Measurements from ENCODE around the gene FRY. TPM values are rescaled to one million over a fixed set of nuclear protein-coding genes. Genes with fewer than 3 reads are reported as not detected.

Gene FRY
- total RNA-seq, 1 experiment from 2014 or later = 2.5 TPM

GRCh38 chr13:32229443-32229842 is 197.9 kb downstream of the FRY start:
- no peak for DNase-seq (ENCODE audit: low read depth in 1 of 2, low spot score in 2 of 2)
- H3K9me3 ChIP-seq (replicated peaks) = no peaks in the 10 kb centered on the region
- H3K36me3 ChIP-seq = peaks cover 4% of the 10 kb centered on the region
- no peak overlapping the region for H3K27ac ChIP-seq
- no peak overlapping the region for H3K4me3 ChIP-seq
- no peaks in the 10 kb centered on the region for H3K27me3 ChIP-seq (replicated peaks)
- peaks cover 21% of the 10 kb centered on the region for H3K4me1 ChIP-seq (replicated peaks)

GRCh38 chr13:32232263-32232662 is 200.7 kb downstream of the FRY start:
- H3K36me3 ChIP-seq = no peaks in the 10 kb centered on the region; the same call in 1 of the 2 replicates
- no peak for DNase-seq (ENCODE audit: low read depth in 1 of 2, low spot score in 2 of 2)
- H3K27me3 ChIP-seq (replicated peaks) = no peaks in the 10 kb centered on the region
- no peak overlapping the region for H3K4me3 ChIP-seq
- peaks cover 8% of the 10 kb centered on the region for H3K4me1 ChIP-seq (replicated peaks)
- no peak overlapping the region for H3K27ac ChIP-seq
- no peaks in the 10 kb centered on the region for H3K9me3 ChIP-seq (replicated peaks)

- Histone ChIP-seq H3K36me3 (no peaks in the 10 kb centered on the region; the same call in 1 of the 2 replicates), H3K9me3 (replicated peaks) (no peaks in the 10 kb centered on the region), H3K4me1 (replicated peaks) (peaks cover 8% of the 10 kb centered on the region), H3K27ac (no peak overlapping the region), H3K27me3 (replicated peaks) (no peaks in the 10 kb centered on the region), H3K4me3 (no peak overlapping the region)
- no peak for DNase-seq (ENCODE audit: low read depth in 1 of 2, low spot score in 2 of 2)
Measured at GRCh38 chr13:32233062-32233461, 201.5 kb downstream of the FRY start.

GRCh38 chr13:32234914-32235313 is 203.3 kb downstream of the FRY start:
- peak in 1 of 2 experiments; percentile 33 for DNase-seq (ENCODE audit: low read depth in 1 of 2, low spot score in 2 of 2)
- Histone ChIP-seq H3K9me3 (replicated peaks) (no peaks in the 10 kb centered on the region), H3K27ac (no peak overlapping the region), H3K36me3 (no peaks in the 10 kb centered on the region; the same call in 1 of the 2 replicates), H3K27me3 (replicated peaks) (no peaks in the 10 kb centered on the region), H3K4me1 (replicated peaks) (peaks cover 8% of the 10 kb centered on the region), H3K4me3 (no peak overlapping the region)

- no peak for DNase-seq (ENCODE audit: low read depth in 1 of 2, low spot score in 2 of 2)
- H3K4me3 ChIP-seq = no peak overlapping the region
- H3K27ac ChIP-seq = no peak overlapping the region
- H3K36me3 ChIP-seq = no peaks in the 10 kb centered on the region; the same call in 1 of the 2 replicates
- H3K27me3 ChIP-seq (replicated peaks) = no peaks in the 10 kb centered on the region
- H3K4me1 ChIP-seq (replicated peaks) = peaks cover 8% of the 10 kb centered on the region
- H3K9me3 ChIP-seq (replicated peaks) = no peaks in the 10 kb centered on the region
Measured at GRCh38 chr13:32237681-32238080, 206.1 kb downstream of the FRY start.

- DNase-seq (ENCODE audit: low read depth in 1 of 2, low spot score in 2 of 2) = no peak
- Histone ChIP-seq H3K9me3 (replicated peaks) (no peaks in the 10 kb centered on the region), H3K4me1 (replicated peaks) (0 out of 2 replicates have a peak, but pooled peaks cover 2% of the 10 kb centered on the region), H3K27ac (no peak overlapping the region), H3K36me3 (no peaks in the 10 kb centered on the region; the same call in 1 of the 2 replicates), H3K27me3 (replicated peaks) (no peaks in the 10 kb centered on the region), H3K4me3 (no peak overlapping the region)
Measured at GRCh38 chr13:32243695-32244094, 212.1 kb downstream of the FRY start.

GRCh38 chr13:32245555-32245954 is 214.0 kb downstream of the FRY start:
- H3K27ac ChIP-seq = no peak overlapping the region
- H3K4me3 ChIP-seq = no peak overlapping the region
- DNase-seq (ENCODE audit: low read depth in 1 of 2, low spot score in 2 of 2) = no peak
- H3K27me3 ChIP-seq (replicated peaks) = no peaks in the 10 kb centered on the region
- no peaks in the 10 kb centered on the region for H3K9me3 ChIP-seq (replicated peaks)
- 0 out of 2 replicates have a peak, but pooled peaks cover 2% of the 10 kb centered on the region for H3K4me1 ChIP-seq (replicated peaks)
- no peaks in the 10 kb centered on the region for H3K36me3 ChIP-seq

- no peak overlapping the region for H3K4me3 ChIP-seq
- H3K4me1 ChIP-seq (replicated peaks) = 0 out of 2 replicates have a peak, but pooled peaks cover 2% of the 10 kb centered on the region
- no peaks in the 10 kb centered on the region for H3K27me3 ChIP-seq (replicated peaks)
- no peaks in the 10 kb centered on the region for H3K9me3 ChIP-seq (replicated peaks)
- no peaks in the 10 kb centered on the region for H3K36me3 ChIP-seq
- peak; percentile 51 to 66 for DNase-seq (ENCODE audit: low read depth in 1 of 2, low spot score in 2 of 2)
- no peak overlapping the region for H3K27ac ChIP-seq
Measured at GRCh38 chr13:32246468-32246867, 214.9 kb downstream of the FRY start.

GRCh38 chr13:32247887-32248286 is 216.3 kb downstream of the FRY start:
- no peaks in the 10 kb centered on the region for H3K36me3 ChIP-seq
- H3K27ac ChIP-seq = no peak overlapping the region
- no peaks in the 10 kb centered on the region for H3K27me3 ChIP-seq (replicated peaks)
- H3K4me1 ChIP-seq (replicated peaks) = 0 out of 2 replicates have a peak, but pooled peaks cover 2% of the 10 kb centered on the region
- no peak overlapping the region for H3K4me3 ChIP-seq
- no peak for DNase-seq (ENCODE audit: low read depth in 1 of 2, low spot score in 2 of 2)
- no peaks in the 10 kb centered on the region for H3K9me3 ChIP-seq (replicated peaks)

GRCh38 chr13:32248801-32249200 is 217.2 kb downstream of the FRY start:
- H3K4me3 ChIP-seq = no peak overlapping the region
- 0 out of 2 replicates have a peak, but pooled peaks cover 2% of the 10 kb centered on the region for H3K4me1 ChIP-seq (replicated peaks)
- H3K27ac ChIP-seq = no peak overlapping the region
- DNase-seq (ENCODE audit: low read depth in 1 of 2, low spot score in 2 of 2) = no peak
- H3K27me3 ChIP-seq (replicated peaks) = no peaks in the 10 kb centered on the region
- no peaks in the 10 kb centered on the region for H3K36me3 ChIP-seq
- no peaks in the 10 kb centered on the region for H3K9me3 ChIP-seq (replicated peaks)

GRCh38 chr13:32252812-32253438 is 221.4 kb downstream of the FRY start:
- Histone ChIP-seq H3K4me1 (replicated peaks) (no peaks in the 10 kb centered on the region), H3K9me3 (replicated peaks) (no peaks in the 10 kb centered on the region), H3K4me3 (no peak overlapping the region), H3K27me3 (replicated peaks) (no peaks in the 10 kb centered on the region), H3K27ac (no peak overlapping the region), H3K36me3 (no peaks in the 10 kb centered on the region)
- no peak for DNase-seq (ENCODE audit: low read depth in 1 of 2, low spot score in 2 of 2)

GRCh38 chr13:32253911-32254399 is 222.4 kb downstream of the FRY start:
- no peak overlapping the region for H3K27ac ChIP-seq
- H3K9me3 ChIP-seq (replicated peaks) = no peaks in the 10 kb centered on the region
- no peak overlapping the region for H3K4me3 ChIP-seq
- no peaks in the 10 kb centered on the region for H3K36me3 ChIP-seq
- no peaks in the 10 kb centered on the region for H3K4me1 ChIP-seq (replicated peaks)
- no peaks in the 10 kb centered on the region for H3K27me3 ChIP-seq (replicated peaks)
- DNase-seq (ENCODE audit: low read depth in 1 of 2, low spot score in 2 of 2) = no peak

GRCh38 chr13:32254416-32254815 is 222.8 kb downstream of the FRY start:
- no peak for DNase-seq (ENCODE audit: low read depth in 1 of 2, low spot score in 2 of 2)
- Histone ChIP-seq H3K36me3 (no peaks in the 10 kb centered on the region), H3K27me3 (replicated peaks) (no peaks in the 10 kb centered on the region), H3K4me1 (replicated peaks) (no peaks in the 10 kb centered on the region), H3K9me3 (replicated peaks) (no peaks in the 10 kb centered on the region), H3K4me3 (no peak overlapping the region), H3K27ac (no peak overlapping the region)

GRCh38 chr13:32254916-32255723 is 223.5 kb downstream of the FRY start:
- H3K27me3 ChIP-seq (replicated peaks) = no peaks in the 10 kb centered on the region
- no peaks in the 10 kb centered on the region for H3K4me1 ChIP-seq (replicated peaks)
- no peak overlapping the region for H3K4me3 ChIP-seq
- no peaks in the 10 kb centered on the region for H3K9me3 ChIP-seq (replicated peaks)
- no peaks in the 10 kb centered on the region for H3K36me3 ChIP-seq
- no peak for DNase-seq (ENCODE audit: low read depth in 1 of 2, low spot score in 2 of 2)
- H3K27ac ChIP-seq = no peak overlapping the region

All from SJSA1 (cell line).